Thyroid gland (tissue), 4 donors: ENCODE results near the gene SVIL. TPM values are rescaled to one million over a fixed set of nuclear protein-coding genes. Genes with fewer than 3 reads are reported as not detected.

Experiments used
- DNase-seq, 2 donors: peaks; one replicate each; pipeline ENCODE4 v3.0.0-alpha.2; 2019
- H3K27ac ChIP-seq, 3 donors: fragments of 200-600 bp; sonication (generic); 1 replicate in 2 of 3; 2 replicates in 1 of 3; pipeline ENCODE4 v1.5.1; 2016 to 2019; ENCODE audit warnings: mild to moderate bottlenecking in 1 of 3, moderate library complexity in 1 of 3
- H3K27me3 ChIP-seq: fragments of 200-600 bp; sonication (generic); one replicate; pipeline ENCODE4 v1.5.1; 2019
- H3K36me3 ChIP-seq, 2 donors: fragments of 200-600 bp; sonication (generic); one replicate each; pipeline ENCODE4 v1.5.1; 2016 to 2019
- H3K4me1 ChIP-seq, 2 donors: fragments of 200-600 bp; sonication (generic); one replicate each; pipeline ENCODE4 v1.5.1; 2017 to 2019
- H3K4me3 ChIP-seq, 3 donors: fragments of 200-600 bp; sonication (generic); replicated peaks in 1 of 3; 1 replicate in 2 of 3; 2 replicates in 1 of 3; pipeline ENCODE4 v1.5.1; 2016; ENCODE audit warnings: mild to moderate bottlenecking in 1 of 3
- H3K9me3 ChIP-seq: fragments of 200-600 bp; sonication (generic); one replicate; pipeline ENCODE4 v1.5.1; 2017
- CTCF ChIP-seq, 6 experiments: fragments of 200-600 bp in 3 of 6; fragments of 450-650 bp in 3 of 6; sonication (generic) in 3 of 6; IDR thresholded peaks; one replicate each; pipeline ENCODE4 v1.5.1; 2016 to 2019; ENCODE audit warnings: antibody characterized with exemption in 6 of 6, mild to moderate bottlenecking in 2 of 6, inconsistent platforms in 1 of 6, moderate library complexity in 1 of 6
- POLR2A ChIP-seq, 2 donors: fragments of 450-650 bp; IDR thresholded peaks; one replicate each; pipeline ENCODE4 v1.6.1; 2017; ENCODE audit warnings: antibody characterized with exemption in 2 of 2, mild to moderate bottlenecking in 2 of 2, moderate library complexity in 1 of 2
- WGBS, 2 donors: methylation state at CpG; one replicate each; pipeline ENCODE4 v1.1.5; 2017; 5-methylcytosine and 5-hydroxymethylcytosine counted together
- intact Hi-C: fragments of 100-400 bp; cut with DNase I; formaldehyde crosslinking; loops from one replicate; pipeline ENCODE4 v1.15.1; 2023
- total RNA-seq, 4 donors: library from RNA; depleted of rRNA; stranded (reverse); fragments of >200 nt; gene quantifications; one replicate each; pipeline ENCODE4 v1.2.3, GENCODE V29; 2016

SVIL gene
- total RNA-seq, 4 donors from 2014 or later, result 59.9 to 211 (median 134) TPM

GRCh38 chr10:29646960-29647461 lies 12.2 kb upstream of the SVIL start:
- WGBS, 2 donors, result 84 to 91% methylated on average over 3 of the region's 3 CpGs
- H3K4me1 ChIP-seq, result peaks cover 34 to 55% of the 10 kb centered on the region in 2 donors
- H3K9me3 ChIP-seq, result no peaks in the 10 kb centered on the region
- DNase-seq, result no peak
- H3K36me3 ChIP-seq, result no peaks in the 10 kb centered on the region
- TF ChIP-seq POLR2A (IDR thresholded peaks at IDR 0.05) (no peak), CTCF (IDR thresholded peaks at IDR 0.05) (no peak)
- no peaks in the 10 kb centered on the region for H3K27me3 ChIP-seq
- no peak overlapping the region for H3K4me3 ChIP-seq
- intact Hi-C loops, result no loop called here
- peak overlapping the region; percentile 32 to 77 (median 71) for H3K27ac ChIP-seq

- DNase-seq, result peak in 1 of 2 donors; percentile 36
- H3K4me1 ChIP-seq, result peaks cover 34 to 55% of the 10 kb centered on the region in 2 donors
- no peak overlapping the region for H3K4me3 ChIP-seq
- intact Hi-C loops, result no loop called here
- H3K9me3 ChIP-seq, result no peaks in the 10 kb centered on the region
- 68 to 79% methylated on average over 8 of the region's 8 CpGs for WGBS, 2 donors
- no peaks in the 10 kb centered on the region for H3K36me3 ChIP-seq
- peak overlapping the region; percentile 0 to 77 (median 26) for H3K27ac ChIP-seq
- H3K27me3 ChIP-seq, result no peaks in the 10 kb centered on the region
- TF ChIP-seq POLR2A (IDR thresholded peaks at IDR 0.05), result no peak
- no peak for TF ChIP-seq CTCF (IDR thresholded peaks at IDR 0.05)
Measured at GRCh38 chr10:29646238-29646902, 11.6 kb upstream of the SVIL start.

GRCh38 chr10:29643771-29644501 lies 9.2 kb upstream of the SVIL start:
- TF ChIP-seq CTCF (IDR thresholded peaks at IDR 0.05) (no peak), POLR2A (IDR thresholded peaks at IDR 0.05) (no peak)
- peak overlapping the region; percentile 25 to 45 (median 44) for H3K27ac ChIP-seq
- 64 to 84% methylated on average over 12 of the region's 12 CpGs for WGBS, 2 donors
- intact Hi-C loops, result no loop called here
- H3K4me1 ChIP-seq, result peaks cover 28 to 49% of the 10 kb centered on the region in 2 donors
- no peaks in the 10 kb centered on the region for H3K27me3 ChIP-seq
- no peaks in the 10 kb centered on the region for H3K9me3 ChIP-seq
- DNase-seq, result peak in 1 of 2 donors; percentile 42
- no peak overlapping the region for H3K4me3 ChIP-seq
- no peaks in the 10 kb centered on the region for H3K36me3 ChIP-seq

- DNase-seq, result no peak
- Histone ChIP-seq H3K27ac (peak overlapping the region; percentile 37 to 45 (median 40)), H3K4me1 (peaks cover 18 to 39% of the 10 kb centered on the region in 2 donors), H3K36me3 (no peaks in the 10 kb centered on the region), H3K4me3 (no peak overlapping the region), H3K9me3 (no peaks in the 10 kb centered on the region), H3K27me3 (no peaks in the 10 kb centered on the region)
- no peak for TF ChIP-seq POLR2A (IDR thresholded peaks at IDR 0.05)
- no peak for TF ChIP-seq CTCF (IDR thresholded peaks at IDR 0.05)
- intact Hi-C loops, result no loop called here
Measured at GRCh38 chr10:29642990-29643389, 8.2 kb upstream of the SVIL start.

- intact Hi-C loops, result loop anchor here (10.0 kb wide), 1 partner anchor 97 kb away; no protein-coding TSS in a partner anchor
- H3K9me3 ChIP-seq, result no peaks in the 10 kb centered on the region
- peaks cover 23 to 28% of the 10 kb centered on the region in 2 donors for H3K4me1 ChIP-seq
- no peak overlapping the region for H3K4me3 ChIP-seq
- no peak overlapping the region for H3K27ac ChIP-seq
- H3K36me3 ChIP-seq, result no peaks in the 10 kb centered on the region
- 96 to 99% methylated on average over 3 of the region's 3 CpGs for WGBS, 2 donors
- TF ChIP-seq CTCF (IDR thresholded peaks at IDR 0.05) (no peak), POLR2A (IDR thresholded peaks at IDR 0.05) (no peak)
- no peak for DNase-seq
- no peaks in the 10 kb centered on the region for H3K27me3 ChIP-seq
Measured at GRCh38 chr10:29637537-29637936, 2.8 kb upstream of the SVIL start.
